Stimulated activated CD8-positive, alpha-beta memory T cell treated with anti-CD3 and anti-CD28 coated beads, Interleukin-15, amount 100 ng/mL, for 4 hours (primary cell): ENCODE data around the gene CERK.

Experiments
- DNase-seq, 2 donors: peaks; one replicate each; pipeline ENCODE4 v3.0.0-alpha.2; 2020; ENCODE audit warnings: low read depth in 2 of 2

The CERK gene

DNA sequence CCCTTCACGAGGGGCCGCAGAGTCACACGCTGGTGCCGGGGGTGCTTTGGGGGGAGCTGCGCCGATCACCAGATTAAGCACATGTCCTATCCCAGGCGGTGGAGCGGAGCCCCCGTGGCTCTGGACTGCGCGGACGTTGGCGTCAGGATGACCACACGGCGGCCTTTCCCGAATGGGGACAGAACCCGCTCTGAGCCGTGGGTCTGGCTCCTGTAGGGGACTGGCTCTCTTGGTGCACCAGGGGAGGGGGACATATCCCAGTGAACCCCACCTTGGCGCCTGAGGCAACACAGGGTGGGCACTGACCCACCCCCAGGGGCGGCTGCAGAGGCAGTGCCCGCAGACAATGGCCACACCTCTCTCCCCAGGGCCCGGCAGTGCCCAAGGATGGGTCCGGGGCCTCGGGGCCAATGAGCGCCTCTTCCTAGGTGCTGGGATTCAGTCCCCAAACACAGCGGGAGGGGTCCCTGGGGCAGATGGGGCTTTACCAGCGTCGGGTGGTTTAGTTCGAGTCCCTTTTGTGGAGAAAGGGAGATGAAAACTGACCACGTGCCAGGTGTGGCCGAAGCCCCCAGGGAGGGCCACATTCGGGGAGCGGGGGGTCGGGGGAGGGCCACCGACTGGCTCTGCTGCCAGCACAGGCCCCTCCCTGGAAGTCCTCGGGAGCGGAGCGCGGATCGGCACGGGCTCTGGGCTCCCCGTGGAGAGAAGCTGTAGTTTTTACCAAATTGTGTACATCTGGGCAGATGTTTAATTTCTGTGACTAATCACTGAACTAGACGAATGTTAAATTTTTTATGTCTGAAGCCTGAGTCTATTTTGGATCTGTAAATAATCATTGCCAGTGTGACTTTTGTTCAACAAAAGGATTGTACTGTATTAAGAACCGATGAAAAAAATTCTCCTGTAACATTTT is 59.0 kb downstream of the CERK start:
- no peak for DNase-seq

- DNase-seq, result no peak
Observed at GRCh38 chr22:46678003-46678657, 59.9 kb downstream of the CERK start.

DNA sequence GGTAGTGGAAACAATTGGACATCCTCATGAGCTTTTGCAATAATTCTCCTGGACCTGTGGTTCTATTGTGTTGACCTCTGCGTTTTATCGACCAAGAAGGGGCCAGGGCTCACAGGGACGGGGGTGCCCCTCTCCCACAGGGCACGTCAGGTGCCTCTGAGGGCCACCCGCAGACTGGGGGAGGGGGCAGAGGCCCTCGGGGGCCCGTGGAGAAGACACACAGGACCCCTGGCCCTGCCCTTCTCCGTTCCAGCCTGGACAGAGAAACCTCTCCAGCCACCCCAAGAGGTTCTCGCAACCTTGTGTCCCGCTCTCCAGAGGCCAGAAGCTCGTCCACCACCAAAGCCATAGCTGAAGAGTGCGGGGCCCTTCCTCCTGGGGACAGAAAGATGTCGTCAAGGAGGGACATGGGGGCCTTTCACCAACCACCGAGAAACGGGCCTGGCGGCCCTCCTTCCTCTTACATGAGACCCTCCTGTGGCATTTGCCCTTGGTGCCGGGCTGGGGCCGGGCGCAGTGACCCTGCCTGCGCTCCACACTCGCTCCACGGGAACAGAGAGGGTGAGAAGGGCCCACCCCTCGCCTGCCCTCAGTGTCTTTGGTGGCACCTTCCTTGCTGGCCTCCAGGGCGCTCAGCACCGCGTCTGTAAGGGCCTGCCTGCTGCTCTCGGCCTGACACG is 60.6 kb downstream of the CERK start:
- no peak for DNase-seq

DNA sequence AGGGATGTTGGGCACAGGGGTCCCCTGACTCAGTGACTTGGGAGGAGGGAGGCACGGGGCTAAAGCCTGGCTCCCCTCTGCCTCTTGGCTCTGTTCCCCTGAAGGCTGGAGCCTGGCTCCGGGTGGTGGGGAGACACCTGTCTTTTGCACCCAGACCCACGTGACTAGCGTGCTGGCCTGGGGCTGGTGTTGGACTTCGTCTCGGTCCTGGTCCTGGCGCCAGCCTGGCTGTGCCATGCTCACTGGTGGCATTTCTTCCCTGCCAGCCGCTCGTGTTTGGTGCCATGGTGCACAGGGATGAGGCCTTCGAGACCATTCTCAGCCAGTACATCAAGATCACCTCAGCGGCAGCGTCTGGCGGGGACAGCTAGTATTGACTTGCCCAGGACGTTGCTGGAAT is 61.2 kb downstream of the CERK start:
- DNase-seq, result no peak

DNA sequence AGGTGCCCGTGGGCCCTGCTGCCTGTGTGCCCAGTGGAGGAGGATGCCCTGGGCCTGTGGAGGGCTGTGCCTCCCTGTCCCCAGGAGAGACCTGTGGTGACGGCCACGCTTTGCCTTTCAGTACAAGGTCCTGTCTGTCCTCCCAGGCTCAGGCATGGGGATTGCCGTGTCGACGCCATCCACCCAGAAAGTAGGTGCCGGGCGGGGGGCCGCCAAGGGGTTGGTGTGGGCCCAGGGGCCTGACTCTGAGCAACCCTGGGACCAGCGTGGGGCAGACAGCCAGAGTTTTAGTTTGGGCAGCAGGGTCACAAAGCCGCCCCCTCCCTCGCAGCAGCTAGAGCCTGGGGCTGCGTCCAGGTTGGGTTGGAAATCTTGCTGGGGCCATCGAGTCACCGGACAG is 61.6 kb downstream of the CERK start:
- DNase-seq, result no peak

GRCh38 chr22:46675938-46676337 is 62.1 kb downstream of the CERK start:
- no peak for DNase-seq

- DNase-seq, result no peak
Observed at GRCh38 chr22:46675479-46675878, 62.6 kb downstream of the CERK start.

DNA sequence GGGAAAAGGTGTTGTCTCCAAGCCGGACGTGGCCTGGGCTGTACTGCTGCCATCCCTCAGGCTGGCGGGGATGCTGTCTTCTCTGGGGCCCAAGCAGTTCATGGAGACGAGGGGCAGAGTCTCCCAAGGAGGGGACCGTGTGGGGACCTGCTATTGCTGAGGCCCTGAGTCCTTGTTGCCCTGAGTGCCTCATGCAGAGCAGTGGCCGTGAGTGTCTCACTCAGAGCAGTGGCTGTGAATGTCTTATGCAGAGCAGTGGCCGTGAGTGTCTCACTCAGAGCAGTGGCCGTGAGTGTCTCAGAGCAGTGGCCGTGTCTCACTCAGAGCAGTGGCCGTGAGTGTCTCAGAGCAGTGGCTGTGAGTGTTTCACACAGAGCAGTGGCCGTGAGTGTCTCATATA is 63.1 kb downstream of the CERK start:
- no peak for DNase-seq

GRCh38 chr22:46674367-46674781 is 63.7 kb downstream of the CERK start:
- peak; percentile 88 to 97 for DNase-seq

DNA sequence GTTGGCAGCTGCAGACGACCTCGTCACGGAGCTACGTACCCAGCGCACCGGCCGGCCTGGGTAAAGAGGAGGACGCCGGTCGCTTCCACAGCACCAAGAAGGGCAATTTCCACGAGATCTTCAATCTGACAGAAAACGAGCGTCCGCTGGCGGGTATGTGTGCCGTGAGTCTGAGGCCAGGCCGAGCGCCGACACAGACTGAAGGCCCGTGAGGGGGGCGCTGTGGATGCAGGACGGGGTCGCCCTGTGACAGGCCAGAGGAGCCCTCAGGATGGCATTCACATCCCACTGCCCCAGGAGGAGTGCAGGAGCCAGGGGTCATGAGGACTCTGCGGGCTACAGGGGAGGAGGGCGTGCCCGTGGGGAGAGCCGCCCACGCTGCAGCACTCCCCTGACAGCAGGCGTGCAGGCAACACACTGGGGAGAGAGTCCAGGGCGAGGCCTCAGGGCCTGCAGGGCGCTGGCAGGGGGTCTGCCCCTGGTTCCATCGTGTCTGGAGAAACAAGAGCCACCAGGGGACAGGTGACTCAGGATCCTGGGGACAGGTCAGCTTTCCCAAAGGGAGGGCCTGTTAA is 64.3 kb downstream of the CERK start:
- peak; percentile 18 to 21 for DNase-seq

DNA sequence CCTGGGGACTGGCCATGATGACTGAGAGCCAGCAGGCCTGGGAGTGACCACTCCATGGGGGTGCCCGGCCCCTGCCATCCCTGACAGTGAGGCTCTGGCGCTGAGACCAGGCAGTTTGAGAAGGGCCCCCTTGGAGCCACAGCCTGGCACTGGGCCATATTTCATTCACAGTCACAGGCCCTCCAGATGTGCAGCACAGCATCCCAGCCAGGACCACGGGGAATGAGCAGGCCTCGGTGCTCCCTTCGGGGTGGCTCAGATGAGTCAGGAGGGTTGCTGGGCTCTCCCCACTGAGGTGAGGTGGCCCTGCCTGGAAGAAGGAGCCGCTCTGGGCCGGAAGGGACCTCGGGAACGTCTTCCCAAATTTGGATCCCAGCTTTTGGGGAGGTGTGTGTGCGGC is 64.8 kb downstream of the CERK start:
- no peak for DNase-seq

- no peak for DNase-seq
Observed at GRCh38 chr22:46672731-46673130, 65.3 kb downstream of the CERK start.

- DNase-seq, result no peak
Observed at GRCh38 chr22:46671824-46672432, 66.1 kb downstream of the CERK start.

DNA sequence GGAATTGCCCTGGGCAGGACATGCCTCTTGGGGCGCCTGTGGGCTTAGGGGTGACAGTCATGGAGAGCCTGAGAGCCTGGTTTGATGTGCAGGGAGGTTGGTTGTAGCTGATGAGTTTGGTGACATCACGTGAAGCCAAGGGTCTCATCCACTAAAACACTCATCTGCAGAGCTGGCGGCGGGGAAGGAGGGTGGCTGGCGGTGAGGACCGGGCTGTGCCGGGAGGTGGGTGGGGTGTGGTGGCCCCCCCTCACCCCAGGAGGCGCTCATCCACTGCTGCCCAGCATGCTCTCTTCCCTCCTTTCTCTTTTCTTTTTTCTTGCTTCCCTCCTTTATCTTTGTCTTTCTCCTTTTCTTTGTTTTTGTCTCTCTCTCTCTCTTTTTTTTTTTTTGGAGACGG is 68.9 kb downstream of the CERK start:
- no peak for DNase-seq

- DNase-seq, result no peak
Observed at GRCh38 chr22:46668116-46668515, 69.9 kb downstream of the CERK start.

- DNase-seq, result no peak
Observed at GRCh38 chr22:46667245-46667623, 70.8 kb downstream of the CERK start.

DNA sequence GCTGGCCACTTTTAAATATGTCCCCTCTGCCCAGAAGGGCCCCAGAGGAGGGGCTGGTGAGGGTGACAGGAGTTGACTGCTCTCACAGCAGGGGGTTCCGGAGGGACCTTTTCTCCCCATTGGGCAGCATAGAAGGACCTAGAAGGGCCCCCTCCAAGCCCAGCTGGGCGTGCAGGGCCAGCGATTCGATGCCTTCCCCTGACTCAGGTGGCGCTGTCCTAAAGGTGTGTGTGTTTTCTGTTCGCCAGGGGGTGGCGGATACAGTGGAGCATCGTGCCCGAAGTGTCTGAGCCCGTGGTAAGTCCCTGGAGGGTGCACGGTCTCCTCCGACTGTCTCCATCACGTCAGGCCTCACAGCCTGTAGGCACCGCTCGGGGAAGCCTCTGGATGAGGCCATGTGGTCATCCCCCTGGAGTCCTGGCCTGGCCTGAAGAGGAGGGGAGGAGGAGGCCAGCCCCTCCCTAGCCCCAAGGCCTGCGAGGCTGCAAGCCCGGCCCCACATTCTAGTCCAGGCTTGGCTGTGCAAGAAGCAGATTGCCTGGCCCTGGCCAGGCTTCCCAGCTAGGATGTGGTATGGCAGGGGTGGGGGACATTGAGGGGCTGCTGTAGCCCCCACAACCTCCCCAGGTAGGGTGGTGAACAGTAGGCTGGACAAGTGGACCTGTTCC is 71.3 kb downstream of the CERK start:
- DNase-seq, result no peak

DNA sequence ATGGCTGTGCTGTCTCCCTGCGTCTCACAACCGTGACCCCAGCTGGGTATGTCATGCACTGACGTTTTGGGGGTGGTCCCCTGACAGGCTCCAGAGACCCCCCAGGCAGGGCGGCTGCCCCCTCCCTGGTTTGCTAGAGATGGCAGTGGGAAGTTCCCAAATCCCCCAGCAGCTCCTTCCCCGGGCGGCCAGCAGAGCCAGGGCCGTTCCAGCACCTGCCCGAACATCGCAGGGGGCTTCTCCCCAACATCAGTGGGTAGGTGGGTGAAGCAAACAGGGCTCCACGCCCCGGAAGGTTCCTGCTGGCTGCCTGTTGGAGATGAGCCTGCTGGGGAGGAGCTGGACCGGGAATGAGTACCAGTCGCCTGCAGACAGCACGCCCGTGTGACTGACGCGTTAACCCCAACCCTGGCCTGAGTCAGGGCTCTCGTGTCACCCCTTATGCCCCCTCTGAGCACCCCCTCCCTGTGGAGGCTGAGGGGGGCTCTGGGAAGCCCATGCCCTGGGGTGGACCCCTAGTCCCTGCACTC is 72.2 kb downstream of the CERK start:
- no peak for DNase-seq

DNA sequence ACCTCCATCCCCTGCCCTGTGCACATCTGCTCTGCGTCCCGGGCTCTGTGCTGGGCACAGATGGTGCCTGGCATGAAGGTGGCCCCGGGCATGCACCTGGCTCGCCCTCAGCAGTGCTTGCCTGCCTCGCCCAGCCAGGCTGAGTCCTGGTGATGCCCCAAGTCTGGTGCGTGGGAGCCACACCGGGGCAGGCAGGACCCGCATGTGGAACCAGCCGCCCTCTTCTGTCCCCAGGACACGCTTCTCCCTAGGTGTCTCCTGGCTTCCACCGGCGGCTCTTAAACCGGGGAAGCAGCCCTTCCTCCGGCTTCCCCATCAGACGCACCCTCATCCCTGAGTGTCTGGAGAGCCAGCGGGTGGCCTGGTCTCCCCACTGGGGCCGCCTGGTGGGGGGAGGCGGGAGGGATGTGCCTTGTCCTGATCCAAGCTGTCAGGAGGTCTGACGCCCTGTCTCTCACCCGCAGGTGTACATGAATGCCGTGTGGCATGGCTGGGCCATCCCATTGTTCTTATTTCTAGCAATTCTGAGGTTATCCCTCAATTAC is 72.8 kb downstream of the CERK start:
- no peak for DNase-seq

DNA sequence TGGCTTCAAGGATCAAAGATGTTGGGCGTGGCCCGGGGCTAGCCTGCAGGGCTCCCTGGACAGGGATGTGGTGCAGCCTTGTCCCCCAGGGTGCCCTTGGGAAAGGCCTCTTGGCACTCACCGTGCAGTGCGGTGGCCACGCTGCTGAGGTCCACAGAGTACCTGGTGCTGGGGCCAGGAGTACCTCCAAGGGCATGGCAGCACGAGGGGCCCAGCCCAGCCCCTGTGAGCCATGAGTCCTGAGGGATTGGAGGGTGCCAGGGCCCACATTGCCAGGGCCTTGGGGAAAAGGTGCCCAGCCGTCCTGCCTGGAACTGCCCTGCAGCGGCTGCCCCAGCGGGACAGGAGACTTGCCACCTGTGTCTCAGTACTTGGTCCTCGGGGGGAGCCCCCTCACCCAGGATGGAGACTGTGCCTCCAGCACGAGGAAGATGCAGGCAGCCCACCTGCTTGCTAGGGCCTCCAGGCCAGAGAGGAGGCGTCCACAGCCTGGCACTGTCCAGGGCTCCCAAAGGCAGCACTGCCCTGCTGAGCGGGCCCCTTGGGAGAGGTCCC is 73.7 kb downstream of the CERK start:
- no peak for DNase-seq
